Calu3 (cell line): ENCODE measurements around the gene IL17B. TPM values are rescaled to one million over a fixed set of nuclear protein-coding genes. Genes with fewer than 3 reads are reported as not detected.

Experiments used
- BruUV-seq: library from RNA; stranded (reverse); fragments of 400-500 nt; replicated peaks from 2 replicates; lab custom pipeline; 2021; lab: Mats Ljungman, UMichigan
- CTCF ChIA-PET: fragments of 300-600 bp; sonication (Branson Sonifier 250); formaldehyde crosslinking; loops from one replicate; lab custom pipeline; 2022; ENCODE audit warnings: antibody characterized with exemption; lab: Charles Lee
- DNase-seq: peaks from one replicate; pipeline ENCODE4 v3.0.0; 2022
- H3K27ac Mint-ChIP-seq: one replicate; pipeline ENCODE4 v1.8.0; 2022; ENCODE audit warnings: mixed read lengths; ENCODE audit not compliant: unreplicated experiment
- H3K27me3 Mint-ChIP-seq: one replicate; pipeline ENCODE4 v1.8.0; 2022; ENCODE audit warnings: mixed read lengths; ENCODE audit not compliant: unreplicated experiment
- H3K36me3 Mint-ChIP-seq: one replicate; pipeline ENCODE4 v1.8.0; 2022; ENCODE audit warnings: mild to moderate bottlenecking, moderate library complexity, mixed read lengths; ENCODE audit not compliant: insufficient read depth, unreplicated experiment
- H3K4me1 Mint-ChIP-seq: one replicate; pipeline ENCODE4 v1.8.0; 2022; ENCODE audit warnings: mild to moderate bottlenecking, low read depth, mixed read lengths; ENCODE audit not compliant: unreplicated experiment
- H3K4me3 Mint-ChIP-seq: one replicate; pipeline ENCODE4 v1.8.0; 2022; ENCODE audit warnings: mild to moderate bottlenecking, low read depth, moderate library complexity, mixed read lengths; ENCODE audit not compliant: unreplicated experiment
- H3K9me3 Mint-ChIP-seq: one replicate; pipeline ENCODE4 v1.8.0; 2022; ENCODE audit warnings: low read depth, mixed read lengths; ENCODE audit not compliant: unreplicated experiment
- intact Hi-C: fragments of 100-400 bp; cut with micrococcal nuclease; formaldehyde crosslinking; loops from one replicate; pipeline ENCODE4 v1.10.0; 2022; ENCODE audit not compliant: unreplicated experiment
- total RNA-seq: library from RNA; stranded (reverse); gene quantifications from 2 replicates; pipeline ENCODE4 v1.2.3, GENCODE V29; 2022
- TF ChIP-seq, protein P1 (sequence below): fragments of 200-600 bp; IDR thresholded peaks from one replicate; pipeline ENCODE4 v1.8.0; 2022; ENCODE audit warnings: antibody characterized with exemption; ENCODE audit not compliant: unreplicated experiment

IL17B gene
- total RNA-seq, 1 experiment from 2014 or later = not detected

- Mint-ChIP-seq H3K4me3 (no peak overlapping the region), H3K4me1 (peaks cover 36% of the 10 kb centered on the region), H3K27me3 (no peaks in the 10 kb centered on the region), H3K27ac (no peak overlapping the region), H3K36me3 (peaks cover 25% of the 10 kb centered on the region), H3K9me3 (peaks cover 3% of the 10 kb centered on the region)
- no peak for DNase-seq
- CTCF ChIA-PET = no interaction called here
- BruUV-seq = no TSS peak
- TF ChIP-seq, protein P1, sequence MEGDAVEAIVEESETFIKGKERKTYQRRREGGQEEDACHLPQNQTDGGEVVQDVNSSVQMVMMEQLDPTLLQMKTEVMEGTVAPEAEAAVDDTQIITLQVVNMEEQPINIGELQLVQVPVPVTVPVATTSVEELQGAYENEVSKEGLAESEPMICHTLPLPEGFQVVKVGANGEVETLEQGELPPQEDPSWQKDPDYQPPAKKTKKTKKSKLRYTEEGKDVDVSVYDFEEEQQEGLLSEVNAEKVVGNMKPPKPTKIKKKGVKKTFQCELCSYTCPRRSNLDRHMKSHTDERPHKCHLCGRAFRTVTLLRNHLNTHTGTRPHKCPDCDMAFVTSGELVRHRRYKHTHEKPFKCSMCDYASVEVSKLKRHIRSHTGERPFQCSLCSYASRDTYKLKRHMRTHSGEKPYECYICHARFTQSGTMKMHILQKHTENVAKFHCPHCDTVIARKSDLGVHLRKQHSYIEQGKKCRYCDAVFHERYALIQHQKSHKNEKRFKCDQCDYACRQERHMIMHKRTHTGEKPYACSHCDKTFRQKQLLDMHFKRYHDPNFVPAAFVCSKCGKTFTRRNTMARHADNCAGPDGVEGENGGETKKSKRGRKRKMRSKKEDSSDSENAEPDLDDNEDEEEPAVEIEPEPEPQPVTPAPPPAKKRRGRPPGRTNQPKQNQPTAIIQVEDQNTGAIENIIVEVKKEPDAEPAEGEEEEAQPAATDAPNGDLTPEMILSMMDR = no peak
- intact Hi-C loops = no loop called here
Measured at GRCh38 chr5:149341876-149342275, 37.2 kb downstream of the IL17B start.

DNA sequence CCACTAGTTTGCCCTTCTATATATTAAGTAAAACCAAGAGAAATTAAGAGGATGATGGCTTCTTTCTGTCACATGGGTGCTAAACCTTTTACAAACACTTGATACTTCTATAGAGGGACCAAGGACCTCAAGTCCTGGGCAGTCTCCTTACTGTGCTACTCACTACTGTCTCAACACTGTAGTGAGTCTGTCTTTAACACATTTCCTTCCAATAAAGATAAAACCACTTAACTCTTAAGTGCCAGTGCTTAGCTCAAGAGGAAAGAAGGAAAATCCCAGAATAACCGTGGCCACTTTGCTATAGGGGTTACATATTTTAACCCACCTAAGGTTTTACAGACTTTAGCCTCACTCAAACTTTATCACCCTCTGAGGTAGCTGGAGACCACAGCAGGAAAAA lies 38.2 kb downstream of the IL17B start:
- H3K4me3 Mint-ChIP-seq = no peak overlapping the region
- no TSS peak for BruUV-seq
- intact Hi-C loops = no loop called here
- DNase-seq = no peak
- CTCF ChIA-PET = no interaction called here
- TF ChIP-seq, protein P1 = no peak
- peaks cover 3% of the 10 kb centered on the region for H3K9me3 Mint-ChIP-seq
- H3K27me3 Mint-ChIP-seq = no peaks in the 10 kb centered on the region
- H3K4me1 Mint-ChIP-seq = peaks cover 34% of the 10 kb centered on the region
- no peak overlapping the region for H3K27ac Mint-ChIP-seq
- H3K36me3 Mint-ChIP-seq = peaks cover 15% of the 10 kb centered on the region

DNA sequence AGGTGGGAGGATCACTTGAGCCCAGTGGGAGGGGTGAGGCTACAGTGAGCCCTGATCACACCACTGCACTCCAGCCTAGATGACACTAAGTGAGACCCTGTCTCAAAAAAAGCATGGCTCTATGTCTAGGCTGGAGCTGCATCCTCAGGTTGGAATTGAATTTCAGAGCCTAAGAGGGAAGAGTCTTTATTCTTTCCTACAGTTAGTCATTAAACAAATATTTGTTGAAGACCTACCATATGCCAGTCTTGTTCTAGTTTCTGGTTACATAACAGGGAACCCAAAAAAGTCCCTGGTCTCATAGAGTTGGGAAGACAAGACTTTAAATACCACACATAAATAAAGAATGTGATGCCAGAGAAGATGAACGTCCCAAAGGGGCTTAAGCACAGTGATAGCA lies 40.7 kb downstream of the IL17B start:
- Mint-ChIP-seq H3K36me3 (no peaks in the 10 kb centered on the region), H3K9me3 (peaks cover 3% of the 10 kb centered on the region), H3K27me3 (no peaks in the 10 kb centered on the region), H3K4me1 (peaks cover 29% of the 10 kb centered on the region), H3K4me3 (no peak overlapping the region), H3K27ac (no peak overlapping the region)
- CTCF ChIA-PET = interaction anchor here (0.8 to 1.3 kb wide), 2 partner anchors 18 to 19 kb away, joined by 4 to 9 read pairs; partner anchors contain the start of gene PCYOX1L
- DNase-seq = no peak
- TF ChIP-seq, protein P1 = no peak
- intact Hi-C loops = no loop called here
- no TSS peak for BruUV-seq

DNA sequence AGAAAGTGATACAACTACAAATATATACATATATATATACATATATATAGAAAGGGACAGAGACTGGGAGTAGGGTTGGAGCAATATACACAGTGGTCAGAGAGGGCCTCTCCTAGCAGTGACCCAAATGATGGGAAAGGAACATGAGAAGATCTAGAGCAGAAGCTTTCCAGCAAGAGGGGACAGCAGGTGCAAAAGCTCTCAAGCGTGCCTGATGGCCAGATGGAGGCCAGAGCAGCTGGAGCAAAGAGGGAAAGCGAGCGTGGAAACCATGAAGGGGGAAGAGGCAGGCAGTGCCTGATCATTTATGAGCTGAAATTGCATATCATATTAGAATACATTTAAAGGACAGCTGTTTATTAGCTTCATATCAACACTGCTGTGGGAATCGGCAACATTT lies 41.4 kb downstream of the IL17B start:
- intact Hi-C loops = no loop called here
- no peak overlapping the region for H3K4me3 Mint-ChIP-seq
- no peak overlapping the region for H3K27ac Mint-ChIP-seq
- DNase-seq = no peak
- H3K4me1 Mint-ChIP-seq = peaks cover 29% of the 10 kb centered on the region
- TF ChIP-seq, protein P1 = no peak
- H3K27me3 Mint-ChIP-seq = no peaks in the 10 kb centered on the region
- CTCF ChIA-PET = interaction anchor here (0.8 kb wide), 1 partner anchor 17 kb away, joined by 4 read pairs; no protein-coding TSS in a partner anchor
- peaks cover 3% of the 10 kb centered on the region for H3K9me3 Mint-ChIP-seq
- no TSS peak for BruUV-seq
- no peaks in the 10 kb centered on the region for H3K36me3 Mint-ChIP-seq
